ENCODE measurements around the gene MOSPD2. TPM values are rescaled to one million over a fixed set of nuclear protein-coding genes. Genes with fewer than 3 reads are reported as not detected.

The MOSPD2 gene
- total and polyA plus RNA-seq, 2 of the 8 experiments (the other 6 are each of a cell fraction or from before 2014, with no cell fraction given): 4.5 to 12.1 TPM

DNA sequence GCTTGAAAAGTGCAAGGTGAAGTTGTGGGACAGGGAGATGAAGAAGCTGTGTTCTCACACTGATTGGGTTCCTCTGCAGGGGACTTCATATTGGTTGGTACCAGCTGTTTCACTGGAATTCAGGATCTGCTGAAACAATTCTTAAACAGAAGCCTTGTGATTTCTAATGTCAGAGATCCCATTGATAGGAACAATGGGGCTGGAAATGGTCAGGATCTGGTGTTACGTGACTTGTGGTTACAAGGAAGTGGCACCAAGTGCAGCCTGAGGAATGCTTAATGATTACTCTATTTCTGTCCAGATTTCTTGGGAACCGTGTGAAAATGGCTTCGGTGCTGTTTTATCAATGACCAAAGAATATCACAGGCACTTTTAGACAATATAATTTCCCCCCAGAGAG lies 68.1 kb downstream of the MOSPD2 start (continued):
- TF ChIP-seq, protein P1, sequence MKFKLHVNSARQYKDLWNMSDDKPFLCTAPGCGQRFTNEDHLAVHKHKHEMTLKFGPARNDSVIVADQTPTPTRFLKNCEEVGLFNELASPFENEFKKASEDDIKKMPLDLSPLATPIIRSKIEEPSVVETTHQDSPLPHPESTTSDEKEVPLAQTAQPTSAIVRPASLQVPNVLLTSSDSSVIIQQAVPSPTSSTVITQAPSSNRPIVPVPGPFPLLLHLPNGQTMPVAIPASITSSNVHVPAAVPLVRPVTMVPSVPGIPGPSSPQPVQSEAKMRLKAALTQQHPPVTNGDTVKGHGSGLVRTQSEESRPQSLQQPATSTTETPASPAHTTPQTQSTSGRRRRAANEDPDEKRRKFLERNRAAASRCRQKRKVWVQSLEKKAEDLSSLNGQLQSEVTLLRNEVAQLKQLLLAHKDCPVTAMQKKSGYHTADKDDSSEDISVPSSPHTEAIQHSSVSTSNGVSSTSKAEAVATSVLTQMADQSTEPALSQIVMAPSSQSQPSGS (IDR thresholded peaks at IDR 0.05; ENCODE audit: low read length): no peak
- no peak for TF ChIP-seq HDAC2 (IDR thresholded peaks at IDR 0.05; ENCODE audit: borderline replicate concordance in 1 of 2, low read depth in 2 of 2, low read length in 2 of 2)

Measured in H1 (cell line).